H1 (cell line): ENCODE measurements around the gene DKK3.

Experiments
- ATF3 ChIP-seq: IDR thresholded peaks from 2 replicates; pipeline ENCODE4 v1.6.1; 2011; ENCODE audit warnings: low read depth, mild to moderate bottlenecking, low read length; ENCODE audit not compliant: insufficient read depth
- CTCF ChIP-seq, 3 experiments: IDR thresholded peaks; 1 replicate in 2 of 3; 2 replicates in 1 of 3; pipeline versions ENCODE4 v1.5.1 to v1.6.1; 2011; ENCODE audit warnings: low read length in 3 of 3, mild to moderate bottlenecking in 3 of 3, inconsistent platforms in 2 of 3, low read depth in 1 of 3, moderate library complexity in 1 of 3; ENCODE audit not compliant: insufficient read depth in 1 of 3; ENCODE audit errors: control extremely low read depth in 1 of 3
- EP300 ChIP-seq, 2 experiments: IDR thresholded peaks; 1 replicate in 1 of 2; 2 replicates in 1 of 2; pipeline ENCODE4 v1.6.1; 2011 to 2012; ENCODE audit warnings: low read depth in 2 of 2, low read length in 2 of 2, mild to moderate bottlenecking in 2 of 2, borderline replicate concordance in 1 of 2, inconsistent platforms in 1 of 2, moderate library complexity in 1 of 2
- FOSL1 ChIP-seq: IDR thresholded peaks from 2 replicates; pipeline ENCODE4 v1.6.1; 2011; ENCODE audit warnings: mild to moderate bottlenecking, low read depth, low read length, moderate library complexity; ENCODE audit not compliant: insufficient read depth
- TAF1 ChIP-seq: IDR thresholded peaks from 2 replicates; pipeline ENCODE4 v1.6.1; 2011; ENCODE audit warnings: mild to moderate bottlenecking, low read depth, low read length

- TF ChIP-seq FOSL1 (no peak), EP300 (IDR thresholded peaks at IDR 0.05; ENCODE audit: borderline replicate concordance in 1 of 2, low read depth in 2 of 2, low read length in 2 of 2) (no peak), TAF1 (no peak), CTCF (IDR thresholded peaks at IDR 0.05; ENCODE audit: control extremely low read depth in 1 of 3, insufficient read depth in 1 of 3, low read depth in 1 of 3, low read length in 3 of 3) (no peak), ATF3 (no peak)
Observed at GRCh38 chr11:11988099-11988651, 20.3 kb downstream of the DKK3 start.
